ENCODE measurements around the gene BEAN1. TPM values are rescaled to one million over a fixed set of nuclear protein-coding genes. Genes with fewer than 3 reads are reported as not detected.

Gene BEAN1
- total RNA-seq, 1 experiment from 2014 or later = 0.61 TPM

GRCh38 chr16:66381585-66382170, 45.4 kb upstream of the BEAN1 start:
- BruUV-seq (replicated peaks) = no TSS peak
- Histone ChIP-seq H3K9ac (ENCODE audit: low read length) (no peak overlapping the region), H4K20me1 (ENCODE audit: insufficient read depth) (no peaks in the 10 kb centered on the region), H3K79me2 (ENCODE audit: insufficient read depth, low read length) (no peaks in the 10 kb centered on the region), H3K27ac (ENCODE audit: low read depth, low read length) (peak overlapping the region; percentile 69), H3K27me3 (ENCODE audit: insufficient read depth, low read length) (no peaks in the 10 kb centered on the region), H3K9me2 (ENCODE audit: insufficient read depth) (no peaks in the 10 kb centered on the region), H3K36me3 (ENCODE audit: control insufficient read depth in 1 of 2, insufficient read depth in 2 of 2, low read length in 2 of 2) (no peaks in the 10 kb centered on the region), H3K4me2 (ENCODE audit: low read length) (peak overlapping the region; percentile 63), H3K4me1 (ENCODE audit: control insufficient read depth in 1 of 2, insufficient read depth in 2 of 2, low read length in 2 of 2) (peaks cover 23 to 25% of the 10 kb centered on the region in 2 experiments), H2AFZ (ENCODE audit: low read depth, low read length, poor library complexity, severe bottlenecking) (no peak overlapping the region), H3K9me3 (ENCODE audit: control insufficient read depth in 1 of 2, insufficient read depth in 1 of 2, low read depth in 1 of 2, low read length in 2 of 2) (no peaks in the 10 kb centered on the region), H3K4me3 (replicated peaks in 1 of 2; ENCODE audit: low read depth in 1 of 2, low read length in 2 of 2) (peak overlapping the region in 1 of 2 experiments; percentile 29; a peak in 1 of 4 replicates)
- ChIA-PET CTCF (no interaction called here), POLR2A (no interaction called here), RAD21 (ENCODE audit: low non-redundant PET in 1 of 2, low total read pairs in 2 of 2, uncharacterized antibody in 2 of 2, unreplicated experiment in 2 of 2) (no interaction called here)
- no peak for DNase-seq (ENCODE audit: low read depth, low spot score)
- ATAC-seq = no peak
- intact Hi-C loops (cut with micrococcal nuclease) = no loop called here
- TF ChIP-seq POLR2A (IDR thresholded peaks at IDR 0.05; ENCODE audit: borderline replicate concordance, extremely low read depth, insufficient read depth, insufficient read length) = no peak
- TF ChIP-seq EGR1 (IDR thresholded peaks at IDR 0.05; ENCODE audit: low read depth) = no peak
- TF ChIP-seq ELF1 (IDR thresholded peaks at IDR 0.05; ENCODE audit: borderline replicate concordance, low read depth) = no peak
- no peak for TF ChIP-seq FOSL1 (IDR thresholded peaks at IDR 0.05; ENCODE audit: low read depth)
- no peak for TF ChIP-seq CBX3 (IDR thresholded peaks at IDR 0.05; ENCODE audit: low read depth)
- TF ChIP-seq POLR2AphosphoS5 (IDR thresholded peaks at IDR 0.05; ENCODE audit: low read depth, low read length) = no peak
- TF ChIP-seq, protein P1, sequence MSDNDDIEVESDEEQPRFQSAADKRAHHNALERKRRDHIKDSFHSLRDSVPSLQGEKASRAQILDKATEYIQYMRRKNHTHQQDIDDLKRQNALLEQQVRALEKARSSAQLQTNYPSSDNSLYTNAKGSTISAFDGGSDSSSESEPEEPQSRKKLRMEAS (IDR thresholded peaks at IDR 0.05) = no peak
- TF ChIP-seq RAD21 (IDR thresholded peaks at IDR 0.05; ENCODE audit: low read depth) = no peak
- TF ChIP-seq, protein P2, sequence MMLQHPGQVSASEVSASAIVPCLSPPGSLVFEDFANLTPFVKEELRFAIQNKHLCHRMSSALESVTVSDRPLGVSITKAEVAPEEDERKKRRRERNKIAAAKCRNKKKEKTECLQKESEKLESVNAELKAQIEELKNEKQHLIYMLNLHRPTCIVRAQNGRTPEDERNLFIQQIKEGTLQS (IDR thresholded peaks at IDR 0.05) = no peak
- TF ChIP-seq, protein P3, sequence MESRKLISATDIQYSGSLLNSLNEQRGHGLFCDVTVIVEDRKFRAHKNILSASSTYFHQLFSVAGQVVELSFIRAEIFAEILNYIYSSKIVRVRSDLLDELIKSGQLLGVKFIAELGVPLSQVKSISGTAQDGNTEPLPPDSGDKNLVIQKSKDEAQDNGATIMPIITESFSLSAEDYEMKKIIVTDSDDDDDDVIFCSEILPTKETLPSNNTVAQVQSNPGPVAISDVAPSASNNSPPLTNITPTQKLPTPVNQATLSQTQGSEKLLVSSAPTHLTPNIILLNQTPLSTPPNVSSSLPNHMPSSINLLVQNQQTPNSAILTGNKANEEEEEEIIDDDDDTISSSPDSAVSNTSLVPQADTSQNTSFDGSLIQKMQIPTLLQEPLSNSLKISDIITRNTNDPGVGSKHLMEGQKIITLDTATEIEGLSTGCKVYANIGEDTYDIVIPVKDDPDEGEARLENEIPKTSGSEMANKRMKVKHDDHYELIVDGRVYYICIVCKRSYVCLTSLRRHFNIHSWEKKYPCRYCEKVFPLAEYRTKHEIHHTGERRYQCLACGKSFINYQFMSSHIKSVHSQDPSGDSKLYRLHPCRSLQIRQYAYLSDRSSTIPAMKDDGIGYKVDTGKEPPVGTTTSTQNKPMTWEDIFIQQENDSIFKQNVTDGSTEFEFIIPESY (IDR thresholded peaks at IDR 0.05; ENCODE audit: extremely low read depth, insufficient replicate concordance, low read length) = no peak
- TF ChIP-seq SIN3A (IDR thresholded peaks at IDR 0.05; ENCODE audit: low read depth) = no peak
- TF ChIP-seq REST (IDR thresholded peaks at IDR 0.05; ENCODE audit: low read depth) = no peak

All from HCT116 (cell line).